Prostate gland (tissue), 2 donors: ENCODE results near the gene SERPINB6.

Experiments
- POLR2A ChIP-seq: fragments of 450-650 bp; IDR thresholded peaks from one replicate; pipeline ENCODE4 v1.6.1; 2016; ENCODE audit warnings: antibody characterized with exemption, mild to moderate bottlenecking
- POLR2AphosphoS5 ChIP-seq: sonication (generic); formaldehyde crosslinking; IDR thresholded peaks from one replicate; pipeline ENCODE4 v1.6.1; 2017; ENCODE audit warnings: antibody characterized with exemption
- TF ChIP-seq, protein P1 (sequence below), 4 experiments: fragments of 200-600 bp in 2 of 4; fragments of 450-650 bp in 2 of 4; sonication (generic) in 2 of 4; IDR thresholded peaks; 1 replicate in 3 of 4; 2 replicates in 1 of 4; pipeline ENCODE4 v1.5.1; 2016 to 2019; ENCODE audit warnings: antibody characterized with exemption in 4 of 4, mild to moderate bottlenecking in 2 of 4, moderate library complexity in 2 of 4

DNA sequence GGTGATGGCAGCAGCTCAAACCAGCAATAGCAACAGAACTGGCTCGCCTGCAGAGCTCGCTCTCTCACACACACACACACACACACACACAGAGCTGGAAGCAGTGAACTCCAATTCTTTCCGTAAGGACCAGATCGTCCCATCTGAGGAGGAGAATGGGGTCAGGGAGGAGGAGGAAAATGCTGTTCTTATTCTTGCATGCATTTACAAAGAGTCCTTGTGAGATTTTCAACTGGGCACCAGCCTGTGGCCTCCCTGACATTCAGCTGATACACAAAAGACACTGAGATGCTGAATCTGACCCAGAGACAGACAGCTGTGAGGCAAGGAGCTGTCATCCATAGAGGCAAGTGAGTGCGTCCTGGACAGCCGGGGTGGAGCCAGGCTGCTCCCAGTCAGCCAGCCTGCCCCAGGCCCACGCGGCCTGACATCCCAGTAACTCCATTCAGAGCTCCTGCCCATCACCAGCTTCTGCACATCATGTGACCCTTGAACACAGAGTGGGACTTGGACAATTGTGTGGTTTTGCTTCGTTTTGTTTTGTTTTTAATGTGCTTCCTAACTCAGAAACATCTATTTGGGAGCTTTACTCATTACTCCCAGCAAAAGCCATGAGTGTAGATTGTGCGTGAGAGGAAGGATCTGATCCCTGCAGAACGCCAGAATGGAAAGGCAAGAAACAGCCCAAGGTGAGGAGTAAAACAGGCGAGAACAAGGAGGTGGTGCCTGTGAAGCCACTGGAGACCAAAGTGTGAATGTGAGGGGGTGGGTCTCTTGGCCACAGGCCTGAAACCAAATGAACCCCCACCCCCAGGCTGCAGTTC lies 70.3 kb downstream of the SERPINB6 start:
- TF ChIP-seq, protein P1, sequence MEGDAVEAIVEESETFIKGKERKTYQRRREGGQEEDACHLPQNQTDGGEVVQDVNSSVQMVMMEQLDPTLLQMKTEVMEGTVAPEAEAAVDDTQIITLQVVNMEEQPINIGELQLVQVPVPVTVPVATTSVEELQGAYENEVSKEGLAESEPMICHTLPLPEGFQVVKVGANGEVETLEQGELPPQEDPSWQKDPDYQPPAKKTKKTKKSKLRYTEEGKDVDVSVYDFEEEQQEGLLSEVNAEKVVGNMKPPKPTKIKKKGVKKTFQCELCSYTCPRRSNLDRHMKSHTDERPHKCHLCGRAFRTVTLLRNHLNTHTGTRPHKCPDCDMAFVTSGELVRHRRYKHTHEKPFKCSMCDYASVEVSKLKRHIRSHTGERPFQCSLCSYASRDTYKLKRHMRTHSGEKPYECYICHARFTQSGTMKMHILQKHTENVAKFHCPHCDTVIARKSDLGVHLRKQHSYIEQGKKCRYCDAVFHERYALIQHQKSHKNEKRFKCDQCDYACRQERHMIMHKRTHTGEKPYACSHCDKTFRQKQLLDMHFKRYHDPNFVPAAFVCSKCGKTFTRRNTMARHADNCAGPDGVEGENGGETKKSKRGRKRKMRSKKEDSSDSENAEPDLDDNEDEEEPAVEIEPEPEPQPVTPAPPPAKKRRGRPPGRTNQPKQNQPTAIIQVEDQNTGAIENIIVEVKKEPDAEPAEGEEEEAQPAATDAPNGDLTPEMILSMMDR (IDR thresholded peaks at IDR 0.05): no peak
- TF ChIP-seq POLR2A (no peak), POLR2AphosphoS5 (no peak)
